ENCODE measurements around the gene CABP2. TPM values are rescaled to one million over a fixed set of nuclear protein-coding genes. Genes with fewer than 3 reads are reported as not detected.
A peak's percentile ranks its signal among the peaks of the same experiment; 100 is the strongest.
"Not testable (repeated sequence)": the region's sequence is repeated elsewhere in the genome, so short reads cannot be mapped to it uniquely, and the experiment has no call there.

CABP2 gene
- total RNA-seq, 1 donor, result not detected

- peak overlapping the region; percentile 82 for H3K4me3 ChIP-seq (ENCODE audit: insufficient read depth, low read length)
- H3K4me1 ChIP-seq (ENCODE audit: insufficient read depth, low read length), result peaks cover 7% of the 10 kb centered on the region
- no peak for DNase-seq (ENCODE audit: insufficient read length, low spot score, missing footprints)
- H4K20me1 ChIP-seq (ENCODE audit: insufficient read depth, low read length), result peaks cover 7% of the 10 kb centered on the region
- H3K36me3 ChIP-seq (ENCODE audit: insufficient read depth, low read length), result no peaks in the 10 kb centered on the region
- peak overlapping the region; percentile 99 for H2AFZ ChIP-seq (ENCODE audit: low read length)
- H3K9me3 ChIP-seq (ENCODE audit: low read depth, low read length), result no peaks in the 10 kb centered on the region
- no peak for TF ChIP-seq CTCF (IDR thresholded peaks at IDR 0.05; ENCODE audit: extremely low read depth, low read depth, low read length)
- H3K27ac ChIP-seq (ENCODE audit: low read depth, low read length), result peak overlapping the region; percentile 86
- no peaks in the 10 kb centered on the region for H3K27me3 ChIP-seq (ENCODE audit: insufficient read depth, low read length)
- peaks cover 25% of the 10 kb centered on the region for H3K79me2 ChIP-seq (ENCODE audit: insufficient read depth, low read length)
- H3K4me2 ChIP-seq (ENCODE audit: insufficient read depth, low read length), result peak overlapping the region; percentile 82
Measured at GRCh38 chr11:67482275-67482826, 40.9 kb downstream of the CABP2 start.

- not testable (repeated sequence) for H3K27ac ChIP-seq (ENCODE audit: low read depth, low read length)
Measured at GRCh38 chr11:67477344-67478050, 45.7 kb downstream of the CABP2 start.

GRCh38 chr11:67476692-67477091, 46.6 kb downstream of the CABP2 start:
- H3K4me1 ChIP-seq (ENCODE audit: insufficient read depth, low read length), result not testable (repeated sequence)

More at GRCh38 chr11:67477344-67478050, 45.7 kb downstream of the CABP2 start:
- not testable (repeated sequence) for H3K9me3 ChIP-seq (ENCODE audit: low read depth, low read length); H3K36me3 ChIP-seq (ENCODE audit: insufficient read depth, low read length); H3K4me2 ChIP-seq (ENCODE audit: insufficient read depth, low read length); H3K4me3 ChIP-seq (ENCODE audit: insufficient read depth, low read length); H4K20me1 ChIP-seq (ENCODE audit: insufficient read depth, low read length); DNase-seq (ENCODE audit: insufficient read length, low spot score, missing footprints); H3K79me2 ChIP-seq (ENCODE audit: insufficient read depth, low read length); H3K4me1 ChIP-seq (ENCODE audit: insufficient read depth, low read length); H3K27me3 ChIP-seq (ENCODE audit: insufficient read depth, low read length); H2AFZ ChIP-seq (ENCODE audit: low read length)

GRCh38 chr11:67472882-67473281, 50.4 kb downstream of the CABP2 start:
- Histone ChIP-seq H3K4me1 (ENCODE audit: insufficient read depth, low read length) (peaks cover 10% of the 10 kb centered on the region), H2AFZ (ENCODE audit: low read length) (no peak overlapping the region), H4K20me1 (ENCODE audit: insufficient read depth, low read length) (no peaks in the 10 kb centered on the region), H3K4me3 (ENCODE audit: insufficient read depth, low read length) (no peak overlapping the region), H3K9me3 (ENCODE audit: low read depth, low read length) (no peaks in the 10 kb centered on the region), H3K36me3 (ENCODE audit: insufficient read depth, low read length) (no peaks in the 10 kb centered on the region), H3K4me2 (ENCODE audit: insufficient read depth, low read length) (no peak overlapping the region), H3K27ac (ENCODE audit: low read depth, low read length) (no peak overlapping the region), H3K79me2 (ENCODE audit: insufficient read depth, low read length) (peaks cover 6% of the 10 kb centered on the region), H3K27me3 (ENCODE audit: insufficient read depth, low read length) (no peaks in the 10 kb centered on the region)
- no peak for TF ChIP-seq CTCF (IDR thresholded peaks at IDR 0.05; ENCODE audit: extremely low read depth, low read depth, low read length)
- DNase-seq (ENCODE audit: insufficient read length, low spot score, missing footprints), result no peak

More at GRCh38 chr11:67476692-67477091, 46.6 kb downstream of the CABP2 start:
- not testable (repeated sequence) for H4K20me1 ChIP-seq (ENCODE audit: insufficient read depth, low read length); H3K9me3 ChIP-seq (ENCODE audit: low read depth, low read length); H3K4me3 ChIP-seq (ENCODE audit: insufficient read depth, low read length); DNase-seq (ENCODE audit: insufficient read length, low spot score, missing footprints); H3K36me3 ChIP-seq (ENCODE audit: insufficient read depth, low read length); H2AFZ ChIP-seq (ENCODE audit: low read length); H3K79me2 ChIP-seq (ENCODE audit: insufficient read depth, low read length); H3K4me2 ChIP-seq (ENCODE audit: insufficient read depth, low read length); H3K27me3 ChIP-seq (ENCODE audit: insufficient read depth, low read length); H3K27ac ChIP-seq (ENCODE audit: low read depth, low read length)
